ENCODE measurements around the gene AP5S1. TPM values are rescaled to one million over a fixed set of nuclear protein-coding genes. Genes with fewer than 3 reads are reported as not detected.

AP5S1 gene
- total and polyA plus RNA-seq, 2 of the 13 experiments (the other 11 are each of a cell fraction or from before 2014, with no cell fraction given), result 7.9 to 23.2 TPM

DNA sequence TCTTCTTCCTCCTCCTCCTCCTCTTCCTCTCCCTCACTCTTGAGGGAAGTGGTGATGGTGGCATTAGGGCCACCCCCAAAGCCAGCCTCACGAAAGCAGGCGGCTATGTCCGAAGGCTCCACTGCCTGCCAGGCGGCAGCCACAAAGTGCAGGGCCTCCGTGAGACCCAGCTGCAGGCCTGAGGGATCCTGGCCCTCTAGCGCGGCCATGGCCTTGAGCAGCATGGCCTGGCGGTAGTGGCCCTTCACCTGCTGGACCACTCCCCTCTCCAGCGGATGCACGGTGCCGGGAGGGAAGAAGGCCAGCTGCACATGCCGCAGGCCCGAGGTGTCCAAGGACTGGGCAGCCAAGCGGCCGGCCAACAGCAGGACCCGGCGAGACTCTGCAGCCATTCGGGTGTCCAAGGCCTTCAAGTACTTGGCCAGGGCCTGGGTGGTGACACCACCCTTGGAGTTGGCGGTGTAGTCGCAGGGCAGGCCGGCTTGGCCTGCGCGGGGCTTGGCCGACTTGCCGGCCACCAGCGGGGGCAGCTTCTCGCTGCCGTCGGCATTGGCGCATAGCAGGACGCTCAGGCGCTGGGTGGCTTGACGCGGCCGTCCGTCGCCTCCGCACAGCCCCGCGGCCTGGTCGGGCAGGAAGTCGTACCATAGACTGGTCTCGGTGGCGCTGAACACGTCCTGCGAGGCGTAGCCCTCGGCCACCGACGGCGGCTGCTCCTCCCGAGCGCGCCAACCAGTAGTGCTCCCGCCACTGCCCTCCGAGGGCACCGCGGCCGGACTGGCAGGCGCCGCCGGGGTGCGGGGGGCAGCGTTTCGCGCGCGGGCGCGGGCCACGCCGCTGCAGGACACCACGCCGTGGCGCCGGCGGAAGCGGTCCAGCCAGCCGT lies 34.9 kb upstream of the AP5S1 start (continued):
- TF ChIP-seq, protein P1, sequence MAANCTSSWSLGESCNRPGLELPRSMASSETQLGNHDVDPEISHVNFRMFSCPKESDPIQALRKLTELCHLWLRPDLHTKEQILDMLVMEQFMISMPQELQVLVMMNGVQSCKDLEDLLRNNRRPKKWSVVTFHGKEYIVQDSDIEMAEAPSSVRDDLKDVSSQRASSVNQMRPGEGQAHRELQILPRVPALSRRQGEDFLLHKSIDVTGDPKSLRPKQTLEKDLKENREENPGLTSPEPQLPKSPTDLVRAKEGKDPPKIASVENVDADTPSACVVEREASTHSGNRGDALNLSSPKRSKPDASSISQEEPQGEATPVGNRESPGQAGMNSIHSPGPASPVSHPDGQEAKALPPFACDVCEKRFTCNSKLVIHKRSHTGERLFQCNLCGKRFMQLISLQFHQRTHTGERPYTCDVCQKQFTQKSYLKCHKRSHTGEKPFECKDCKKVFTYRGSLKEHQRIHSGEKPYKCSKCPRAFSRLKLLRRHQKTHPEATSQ (CRISPR knock-in tag; IDR thresholded peaks at IDR 0.05; ENCODE audit: borderline replicate concordance), result no peak
- no peak for TF ChIP-seq GABPA (IDR thresholded peaks at IDR 0.05; ENCODE audit: low read depth, low read length)
- TF ChIP-seq GABPA (CRISPR knock-in tag; IDR thresholded peaks at IDR 0.05; ENCODE audit: low read depth), result no peak
- no peak for TF ChIP-seq ZNF670 (CRISPR knock-in tag; IDR thresholded peaks at IDR 0.05; ENCODE audit: borderline replicate concordance)
- TF ChIP-seq ZNF33A (CRISPR knock-in tag; IDR thresholded peaks at IDR 0.05; ENCODE audit: borderline replicate concordance), result no peak
- no peak for TF ChIP-seq ZNF234 (CRISPR knock-in tag; conservative IDR thresholded peaks at IDR 0.05)
- TF ChIP-seq RBM39 (IDR thresholded peaks at IDR 0.05; ENCODE audit: low read depth, low read length, poor library complexity, severe bottlenecking), result no peak
- TF ChIP-seq MXD1 (CRISPR knock-in tag; IDR thresholded peaks at IDR 0.05), result peak; percentile 76; the same call in 1 of the 2 replicates
- TF ChIP-seq ZBTB42 (CRISPR knock-in tag; IDR thresholded peaks at IDR 0.05), result no peak
- 0 out of 2 replicates have a peak, but pooled peaks have one; percentile 45 for TF ChIP-seq ZNF431 (CRISPR knock-in tag; IDR thresholded peaks at IDR 0.05; ENCODE audit: borderline replicate concordance, low read depth)
- TF ChIP-seq TAF1 (CRISPR knock-in tag; IDR thresholded peaks at IDR 0.05), result no peak
- TF ChIP-seq HDAC2 (CRISPR knock-in tag; IDR thresholded peaks at IDR 0.05), result no peak; the same call in 1 of the 2 replicates
- TF ChIP-seq ZNF589 (CRISPR knock-in tag; conservative IDR thresholded peaks at IDR 0.05), result no peak
- TF ChIP-seq ZNF567 (CRISPR knock-in tag; IDR thresholded peaks at IDR 0.05; ENCODE audit: borderline replicate concordance), result no peak
- TF ChIP-seq ZBTB34 (CRISPR knock-in tag; IDR thresholded peaks at IDR 0.05), result no peak; the same call in 1 of the 2 replicates
- TF ChIP-seq KDM6A (CRISPR knock-in tag; IDR thresholded peaks at IDR 0.05; ENCODE audit: low read depth), result no peak
- TF ChIP-seq IRF2 (CRISPR knock-in tag; IDR thresholded peaks at IDR 0.05), result no peak
- TF ChIP-seq, protein P2, sequence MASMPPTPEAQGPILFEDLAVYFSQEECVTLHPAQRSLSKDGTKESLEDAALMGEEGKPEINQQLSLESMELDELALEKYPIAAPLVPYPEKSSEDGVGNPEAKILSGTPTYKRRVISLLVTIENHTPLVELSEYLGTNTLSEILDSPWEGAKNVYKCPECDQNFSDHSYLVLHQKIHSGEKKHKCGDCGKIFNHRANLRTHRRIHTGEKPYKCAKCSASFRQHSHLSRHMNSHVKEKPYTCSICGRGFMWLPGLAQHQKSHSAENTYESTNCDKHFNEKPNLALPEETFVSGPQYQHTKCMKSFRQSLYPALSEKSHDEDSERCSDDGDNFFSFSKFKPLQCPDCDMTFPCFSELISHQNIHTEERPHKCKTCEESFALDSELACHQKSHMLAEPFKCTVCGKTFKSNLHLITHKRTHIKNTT (CRISPR knock-in tag; IDR thresholded peaks at IDR 0.05), result no peak
- no peak for TF ChIP-seq HMG20A (CRISPR knock-in tag; IDR thresholded peaks at IDR 0.05; ENCODE audit: borderline replicate concordance)
- TF ChIP-seq MLXIP (CRISPR knock-in tag; IDR thresholded peaks at IDR 0.05; ENCODE audit: borderline replicate concordance), result no peak
- no peak for TF ChIP-seq TBL1XR1 (IDR thresholded peaks at IDR 0.05; ENCODE audit: borderline replicate concordance, low read length, partially characterized antibody)
- TF ChIP-seq ZKSCAN1 (IDR thresholded peaks at IDR 0.05; ENCODE audit: low read length), result no peak

All from HepG2 (cell line).